Activated CD4-positive, alpha-beta T cell treated with anti-CD3 and anti-CD28 coated beads, Interleukin-10, Interleukin-2, amounts not matched to agents 100 ng/mL and 50 ng/mL, durations not matched to agents 16 hours and 8 hours (primary cell): Measurements from ENCODE around the gene CYTH2.
"Not testable (repeated sequence)": the region's sequence is repeated elsewhere in the genome, so short reads cannot be mapped to it uniquely, and the experiment has no call there.

ENCODE experiments used
- DNase-seq: peaks from one replicate; pipeline ENCODE4 v3.0.0-alpha.2; 2020

The CYTH2 gene

DNA sequence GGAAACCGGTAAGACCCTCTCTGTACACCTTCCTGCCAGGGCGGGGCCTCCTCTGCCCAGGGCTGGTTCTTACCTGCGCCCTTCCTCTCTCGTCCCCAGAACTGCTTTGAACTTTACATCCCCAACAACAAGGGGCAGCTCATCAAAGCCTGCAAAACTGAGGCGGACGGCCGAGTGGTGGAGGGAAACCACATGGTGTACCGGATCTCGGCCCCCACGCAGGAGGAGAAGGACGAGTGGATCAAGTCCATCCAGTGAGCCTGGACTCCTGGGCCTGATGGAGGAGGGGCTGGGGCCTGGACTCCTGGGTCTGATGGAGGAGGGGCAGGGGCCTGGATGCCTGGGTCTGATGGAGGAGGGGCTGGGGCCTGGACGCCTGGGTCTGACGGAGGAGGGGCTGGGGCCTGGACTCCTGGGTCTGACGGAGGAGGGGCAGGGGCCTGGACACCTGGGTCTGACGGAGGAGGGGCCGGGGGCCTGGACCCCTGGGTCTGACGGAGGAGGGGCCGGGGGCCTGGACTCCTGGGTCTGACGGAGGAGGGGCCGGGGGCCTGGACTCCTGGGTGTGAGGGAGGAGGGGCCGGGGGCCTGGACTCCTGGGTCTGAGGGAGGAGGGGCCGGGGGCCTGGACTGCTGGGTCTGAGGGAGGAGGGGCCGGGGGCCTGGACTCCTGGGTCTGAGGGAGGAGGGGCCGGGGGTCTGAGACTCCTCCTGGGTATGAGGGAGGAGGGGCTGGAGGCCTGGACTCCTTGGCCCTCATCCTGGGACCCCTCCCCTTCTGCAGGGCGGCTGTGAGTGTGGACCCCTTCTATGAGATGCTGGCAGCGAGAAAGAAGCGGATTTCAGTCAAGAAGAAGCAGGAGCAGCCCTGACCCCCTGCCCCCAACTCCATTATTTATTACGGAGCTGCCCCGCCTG is 9.4 kb downstream of the CYTH2 start:
- no peak for DNase-seq

DNA sequence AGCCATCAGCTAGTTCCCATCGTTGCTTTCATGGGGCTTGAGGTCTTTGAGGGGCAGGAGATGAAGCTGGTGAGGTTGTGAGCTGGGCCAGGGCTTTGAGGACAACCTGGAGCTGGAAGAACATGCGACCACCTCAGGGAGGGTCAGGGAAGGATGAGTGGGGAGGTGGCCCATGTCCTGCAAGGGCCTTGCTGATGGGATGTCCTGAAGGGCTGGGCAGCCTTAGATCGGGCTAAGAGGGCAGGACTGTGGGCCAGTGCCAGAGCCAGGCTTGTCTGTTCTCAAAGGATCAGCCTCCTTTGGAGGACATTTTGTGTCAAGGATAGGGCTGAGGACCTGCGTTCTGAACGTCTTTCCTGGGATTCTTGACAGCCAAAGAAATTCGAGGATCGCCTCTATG is 10.5 kb downstream of the CYTH2 start:
- DNase-seq: no peak

DNA sequence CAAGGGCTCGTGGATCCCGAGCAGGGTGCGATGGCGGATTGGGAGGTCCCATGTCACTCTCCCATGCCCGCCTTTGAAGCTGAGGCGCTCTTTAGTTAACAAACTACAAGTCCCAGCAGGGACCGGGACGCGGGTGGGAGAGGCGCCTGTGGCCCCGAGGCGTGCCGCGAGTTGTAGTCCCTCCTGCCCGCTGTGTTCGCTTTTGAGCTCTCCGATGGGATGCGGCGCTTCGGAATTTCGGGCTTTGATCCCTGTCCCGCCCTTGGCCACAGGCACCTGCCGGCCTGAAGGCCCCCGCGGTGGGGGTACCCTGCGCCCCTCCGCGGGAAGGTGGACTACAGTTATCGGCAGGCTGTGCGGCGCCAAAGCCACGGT is 11.0 kb downstream of the CYTH2 start:
- DNase-seq: peak; percentile 10

DNA sequence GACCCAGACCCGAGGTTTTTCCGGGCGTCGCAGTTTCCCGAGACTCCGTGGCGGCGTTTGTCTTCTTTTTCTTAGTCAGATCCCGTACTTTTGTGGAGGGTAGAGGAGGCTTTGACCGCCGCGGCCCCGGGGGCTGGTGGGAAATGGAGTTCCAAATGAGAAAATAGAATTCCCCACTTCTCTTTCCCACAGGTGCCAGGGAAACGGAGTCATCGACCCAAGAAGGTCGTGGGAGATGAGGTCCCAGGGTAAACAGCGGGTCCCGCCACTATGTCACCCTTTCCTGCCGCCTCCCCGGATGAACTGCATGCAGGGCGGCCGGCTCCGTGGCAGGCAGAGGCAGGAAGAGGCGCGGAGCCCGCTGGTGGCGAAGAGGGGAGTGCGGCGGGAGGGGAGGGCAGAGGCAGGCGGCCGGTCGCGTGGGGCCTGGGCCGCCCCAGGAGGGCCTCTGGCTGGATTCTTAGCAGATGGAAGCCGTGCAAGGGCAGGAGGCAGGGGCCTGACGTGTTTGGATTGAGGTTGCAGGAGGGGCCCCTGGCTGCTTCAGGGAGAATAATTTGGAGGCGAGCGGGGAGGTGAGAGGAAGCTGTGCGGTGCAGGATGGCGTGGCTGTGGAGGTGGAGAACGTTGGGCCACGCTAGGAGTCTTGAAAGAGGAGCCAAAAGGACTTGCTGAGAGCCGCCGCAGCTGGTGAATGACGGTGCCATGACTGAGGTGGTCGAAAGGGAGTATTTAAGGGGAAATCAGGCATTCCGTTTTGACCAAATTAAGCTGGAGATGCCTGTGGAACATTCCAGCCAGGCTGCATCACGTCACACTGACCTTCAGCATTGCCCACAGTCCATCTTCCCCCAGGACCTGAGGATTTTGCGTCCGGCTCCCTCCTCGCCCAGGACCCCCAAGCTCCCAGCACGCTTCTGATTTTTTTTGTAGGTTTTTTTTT is 11.7 kb downstream of the CYTH2 start:
- peak; percentile 64 for DNase-seq

DNA sequence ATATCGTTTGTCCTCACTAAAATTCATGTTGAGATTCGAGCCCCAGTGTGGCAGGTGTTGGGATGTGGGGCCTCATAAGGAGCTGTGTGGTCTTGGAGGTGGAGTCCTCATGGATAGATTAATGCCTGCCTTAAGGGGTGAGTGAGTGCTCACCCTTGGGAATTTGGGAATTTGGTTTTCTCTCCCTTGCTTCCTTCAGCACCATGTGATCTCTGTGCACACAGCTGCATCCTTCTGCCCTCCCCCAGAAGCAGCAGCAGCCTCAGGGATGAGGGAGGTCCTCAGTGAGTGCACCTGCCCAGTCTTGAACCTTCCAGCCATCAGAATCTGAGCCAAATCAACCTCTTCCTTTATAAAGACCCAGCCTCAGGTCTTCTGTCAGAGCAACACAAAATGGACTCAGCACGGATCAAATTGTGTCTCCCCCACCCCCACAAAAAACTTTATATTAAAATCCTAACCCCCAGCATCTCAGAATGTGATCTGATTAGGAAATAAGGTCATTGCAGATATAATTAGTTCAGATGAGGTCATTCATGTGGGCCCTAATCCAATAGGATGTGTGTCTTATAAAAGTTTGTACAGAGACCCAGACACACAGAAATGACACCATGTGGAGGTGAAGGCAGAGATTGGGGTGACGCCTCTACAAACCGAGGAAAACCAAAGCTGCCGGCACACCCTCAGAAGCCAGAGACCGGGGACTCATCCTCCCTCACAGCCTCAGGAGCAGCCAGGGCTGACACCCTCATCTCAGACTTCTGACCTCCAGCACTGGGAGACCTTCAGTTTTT is 12.9 kb downstream of the CYTH2 start:
- DNase-seq: no peak

DNA sequence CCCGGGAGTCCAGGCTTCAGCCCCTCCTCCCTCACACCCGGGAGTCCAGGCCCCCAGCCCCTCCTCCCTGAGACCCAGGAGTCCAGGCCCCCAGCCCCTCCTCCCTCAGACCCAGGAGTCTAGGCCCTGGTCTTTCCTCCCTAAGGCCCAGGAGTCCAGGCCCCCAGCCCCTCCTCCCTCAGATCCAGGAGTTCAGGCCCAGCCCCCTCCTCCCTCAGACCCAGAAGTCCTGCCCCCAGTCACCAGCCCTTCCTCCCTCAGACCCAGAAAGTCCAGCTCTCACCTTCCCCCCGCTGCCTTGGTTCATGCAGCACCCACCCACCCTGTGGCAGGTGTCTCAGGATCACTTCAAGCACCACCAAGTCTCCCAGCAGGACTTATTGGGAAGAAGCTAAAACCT is 14.1 kb downstream of the CYTH2 start:
- DNase-seq: no peak

DNA sequence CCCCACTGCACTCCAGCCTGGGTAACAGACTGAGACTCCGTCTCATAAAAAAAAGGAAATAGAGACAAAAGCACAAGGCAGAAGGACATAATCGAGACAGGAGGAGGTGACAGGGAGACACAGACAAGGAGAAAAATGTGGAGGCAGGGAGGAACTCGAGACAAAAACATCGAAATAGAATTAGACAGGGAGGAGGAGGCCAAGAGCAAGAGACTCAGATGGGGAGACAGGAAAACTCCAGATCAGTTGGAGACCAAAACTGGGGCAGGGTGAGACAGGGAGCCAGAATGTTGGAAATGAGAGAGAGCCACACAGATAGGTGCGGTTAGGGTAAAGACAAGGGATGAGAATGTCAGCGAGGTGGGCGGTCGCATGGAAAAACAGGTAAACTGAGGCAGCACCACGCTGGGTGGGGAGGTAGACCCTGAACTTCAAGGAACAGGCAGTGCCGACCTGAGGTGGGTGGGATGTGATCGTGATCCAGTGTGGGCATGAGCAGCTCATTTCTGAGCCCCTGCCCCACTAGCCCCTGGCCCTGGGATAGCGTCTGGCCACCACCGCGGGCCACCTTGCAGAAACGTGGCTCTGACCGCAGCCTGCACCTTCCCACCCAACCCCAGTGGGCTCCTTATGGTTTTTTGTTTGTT is 15.2 kb downstream of the CYTH2 start:
- DNase-seq: no peak

DNA sequence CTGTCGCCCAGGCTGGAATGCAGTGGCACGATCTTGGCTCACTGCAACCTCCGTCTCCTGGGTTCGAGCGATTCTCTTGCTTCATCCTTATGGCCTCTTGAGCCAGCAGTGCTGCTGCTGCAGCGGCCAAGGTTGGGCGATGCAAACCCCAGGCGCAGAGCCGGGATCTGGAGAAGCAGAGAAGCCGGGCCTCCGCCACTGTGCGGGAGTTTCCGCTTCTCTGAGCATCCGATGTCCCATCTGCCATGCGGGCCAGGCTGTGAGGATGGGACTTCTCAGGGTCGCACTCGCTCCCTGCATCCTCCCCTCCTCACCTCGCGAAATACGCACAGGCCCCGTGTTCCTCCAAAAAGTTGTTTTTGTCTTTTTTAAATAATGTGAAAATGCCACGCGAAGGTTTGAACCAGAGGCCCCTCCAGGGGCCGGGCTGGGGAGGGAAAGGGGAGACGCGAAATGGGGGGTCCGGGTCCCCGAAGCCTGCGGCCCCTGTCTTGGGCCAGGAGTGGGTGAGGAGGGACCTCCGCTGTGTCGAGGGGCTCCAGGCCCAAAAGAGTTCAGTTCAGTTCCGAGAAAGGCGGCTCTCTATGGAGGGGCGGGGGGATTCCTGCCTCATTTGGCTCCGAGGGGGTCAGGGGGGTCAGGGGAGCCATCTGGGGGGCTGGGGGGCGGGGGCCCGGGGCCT is 15.9 kb downstream of the CYTH2 start:
- DNase-seq: no peak

DNA sequence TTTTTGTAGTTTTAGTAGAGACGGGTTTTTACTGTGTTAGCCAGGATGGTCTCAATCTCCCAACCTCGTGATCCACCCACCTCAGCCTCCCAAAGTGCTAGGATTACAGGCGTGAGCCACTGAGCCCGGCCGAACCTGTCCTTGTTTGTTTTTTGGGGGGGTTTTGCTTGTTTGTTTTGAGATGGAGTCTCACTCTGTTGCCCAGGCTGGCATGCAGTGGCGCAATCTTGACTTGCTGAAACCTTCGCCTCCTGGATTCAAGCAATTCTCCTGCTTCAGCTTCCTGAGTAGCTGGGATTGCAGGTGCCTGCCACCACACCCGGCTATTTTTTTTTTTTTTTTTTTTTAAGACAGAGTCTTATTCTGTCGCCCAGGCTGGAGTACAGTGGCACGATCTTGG is 17.5 kb downstream of the CYTH2 start:
- DNase-seq: not testable (repeated sequence)

DNA sequence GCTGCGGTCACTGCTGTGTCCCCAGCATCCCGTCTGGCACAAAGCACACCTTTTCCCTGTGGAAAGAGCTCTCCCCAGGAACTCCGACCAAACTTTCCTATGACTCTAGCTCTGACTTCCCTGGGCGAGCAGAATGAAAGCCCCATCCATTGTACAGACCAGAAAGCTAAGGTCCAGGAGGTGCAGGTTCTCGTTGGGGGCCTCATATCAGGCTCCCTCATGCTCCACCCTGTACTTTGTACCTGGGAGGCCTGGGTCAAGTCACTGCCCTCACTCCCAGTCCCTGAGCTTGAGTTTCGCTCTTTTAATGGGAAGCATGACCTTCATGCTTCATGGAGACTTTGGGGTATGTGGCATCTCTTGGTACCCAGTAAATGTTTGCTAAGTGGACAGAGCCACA is 18.4 kb downstream of the CYTH2 start:
- DNase-seq: no peak

DNA sequence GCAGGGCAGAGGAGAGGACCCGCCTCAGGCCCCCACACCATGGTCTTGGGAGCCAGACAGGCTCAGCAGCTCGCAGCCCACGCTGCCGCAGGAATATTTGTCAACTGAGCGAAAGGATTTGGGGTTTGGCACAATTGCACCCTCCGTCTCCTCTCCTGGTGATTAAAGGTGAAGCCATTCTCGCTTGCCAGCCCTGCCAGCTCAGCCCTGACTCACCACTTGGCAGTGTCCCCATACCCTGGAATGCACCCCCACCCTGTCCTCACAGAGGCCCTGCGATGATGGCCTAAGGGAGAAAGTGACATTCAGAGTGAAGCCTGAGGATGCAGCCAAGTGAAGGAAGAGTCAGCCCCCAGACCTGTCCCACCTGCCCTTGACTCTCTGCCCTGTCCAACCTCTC is 18.8 kb downstream of the CYTH2 start:
- no peak for DNase-seq

DNA sequence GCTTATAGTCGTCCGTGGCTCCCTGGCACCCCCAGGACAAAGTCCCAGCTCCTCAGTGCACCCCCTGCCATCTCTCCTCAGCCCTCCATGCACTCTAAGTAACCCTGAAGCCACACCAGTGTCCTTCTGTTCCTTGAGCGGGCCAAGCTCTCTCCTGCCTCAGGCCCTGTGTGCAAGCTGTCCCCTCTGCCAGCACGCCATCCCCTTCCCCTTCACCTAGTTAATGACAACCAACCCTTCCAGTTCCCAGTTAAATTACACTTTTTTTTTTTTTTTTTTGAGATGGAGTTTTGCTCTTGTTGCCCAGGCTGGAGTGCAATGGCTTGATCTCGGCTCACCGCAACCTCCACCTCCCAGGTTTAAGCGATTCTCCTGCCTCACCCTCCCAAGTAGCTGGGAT is 19.3 kb downstream of the CYTH2 start:
- not testable (repeated sequence) for DNase-seq

DNA sequence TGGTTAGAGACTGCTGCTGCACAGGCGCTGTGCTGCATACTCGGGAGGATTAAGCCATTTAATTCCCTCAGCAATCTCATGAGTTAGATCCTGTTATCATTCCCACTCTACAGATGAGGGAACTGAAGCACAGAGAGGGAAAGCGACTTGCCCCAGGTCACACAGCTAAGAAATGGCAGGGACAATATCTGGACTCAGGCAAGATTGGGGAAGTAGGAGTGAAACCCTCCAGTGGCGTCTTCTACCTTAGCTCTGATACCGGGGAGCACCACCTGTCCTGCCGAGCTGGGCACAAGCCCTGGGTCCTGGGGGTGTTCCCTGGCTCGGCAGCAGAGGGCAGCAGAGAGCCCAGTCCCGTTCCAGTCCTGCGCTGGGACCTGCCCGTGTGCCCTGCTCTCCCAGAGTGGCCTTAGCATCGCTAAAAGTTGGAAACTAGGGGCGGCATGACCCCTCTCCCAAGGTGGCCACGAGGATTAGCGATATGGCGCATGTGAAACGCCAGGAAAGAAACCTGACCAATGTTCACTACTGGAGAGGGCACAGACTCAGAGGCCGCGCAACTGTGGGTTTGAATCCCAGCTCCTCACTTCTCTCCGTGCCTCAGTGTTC is 20.5 kb downstream of the CYTH2 start:
- peak; percentile 86 for DNase-seq

DNA sequence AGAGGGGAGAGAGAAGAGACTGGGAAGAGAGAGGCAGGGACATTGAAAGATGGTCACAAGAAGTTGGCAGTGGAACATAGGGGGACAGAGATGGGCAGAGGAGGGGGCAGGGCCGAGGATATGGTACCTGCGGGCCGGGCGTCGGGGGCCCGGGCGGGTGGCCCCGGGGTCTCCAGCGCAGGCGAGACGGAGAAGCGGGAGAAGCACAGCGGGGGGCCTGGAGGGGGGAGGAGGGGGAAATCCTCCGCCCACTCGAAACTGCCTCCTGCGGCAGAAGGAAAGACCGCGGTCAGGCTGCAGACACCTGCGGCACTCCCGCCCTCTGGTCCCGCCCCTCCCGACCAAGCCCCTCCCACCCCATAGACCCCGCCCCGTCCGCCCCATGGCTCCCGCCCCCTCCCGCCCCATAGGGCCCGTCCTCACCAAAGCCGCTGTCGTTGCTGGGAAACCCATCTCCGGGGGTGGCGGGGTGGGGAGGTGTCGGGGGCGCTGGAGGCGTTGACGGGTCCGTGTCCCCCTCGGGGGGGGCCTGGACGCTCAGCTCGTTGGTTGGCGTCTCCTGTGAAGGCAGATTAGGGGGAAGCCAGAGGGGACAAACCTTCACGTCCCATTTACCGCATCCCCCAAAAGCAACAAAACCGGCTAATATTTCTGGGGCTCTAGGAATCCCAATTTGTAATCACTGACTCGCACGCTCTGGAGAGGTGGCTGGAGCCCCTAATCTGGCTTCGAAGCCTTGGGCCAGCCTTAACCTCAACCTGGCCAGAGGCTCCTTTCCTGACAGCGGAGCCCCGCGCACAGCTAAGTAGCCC is 22.0 kb downstream of the CYTH2 start:
- DNase-seq: peak; percentile 49

DNA sequence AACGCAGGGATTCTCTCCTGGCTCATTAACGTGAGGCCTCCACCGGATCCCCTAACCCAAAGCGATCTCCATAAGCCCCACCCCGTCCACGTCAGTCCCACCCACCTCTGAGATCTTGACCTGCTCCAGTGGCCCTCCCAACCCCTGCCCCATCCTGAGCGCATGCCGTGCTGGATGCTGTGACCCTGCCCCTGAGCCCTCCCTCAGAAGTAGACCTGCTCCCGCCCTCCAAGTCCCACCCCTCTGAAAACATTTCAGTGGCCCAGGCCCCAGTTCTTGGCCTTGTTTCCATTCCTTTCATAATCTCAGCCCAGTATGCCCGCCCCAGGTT is 22.6 kb downstream of the CYTH2 start:
- DNase-seq: no peak

DNA sequence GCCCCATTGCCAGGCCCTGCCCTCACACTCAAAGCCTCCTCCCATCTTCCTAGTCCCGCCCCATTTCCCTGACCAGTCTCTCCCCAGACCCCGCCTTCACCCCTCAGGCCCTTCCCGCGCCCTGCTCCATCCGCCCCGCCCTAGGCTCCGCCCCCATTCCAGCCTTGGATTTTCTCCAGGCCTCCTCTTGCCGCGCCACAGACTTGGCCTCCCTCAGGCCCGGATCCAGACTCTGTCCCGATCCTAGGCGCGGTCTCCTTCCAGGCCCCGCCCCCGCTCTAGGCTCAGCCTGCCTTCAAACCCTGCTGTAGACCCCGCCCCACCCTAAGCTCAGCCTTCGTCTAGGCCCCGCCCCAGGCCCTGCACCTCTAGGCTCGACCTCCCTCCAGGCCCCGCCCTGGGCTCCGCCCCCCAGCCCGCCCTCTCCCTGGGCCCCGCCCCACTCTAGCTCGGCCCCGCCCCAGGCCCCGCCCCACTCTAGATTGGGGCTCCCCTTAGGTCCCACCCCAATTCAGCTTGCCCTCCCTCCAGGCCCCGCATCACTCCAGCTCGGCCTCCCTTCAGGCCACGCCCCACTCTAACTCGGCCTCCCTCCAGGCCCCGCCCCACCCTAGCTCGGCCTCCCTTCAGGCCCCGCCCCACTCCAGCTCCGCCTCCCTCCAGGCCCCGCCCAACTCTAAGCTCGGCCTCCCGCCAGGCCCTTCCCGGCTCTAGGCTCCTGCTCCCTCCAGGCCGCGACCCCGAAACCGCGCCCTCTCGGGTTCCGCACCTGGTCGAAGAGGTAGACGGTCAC is 24.0 kb downstream of the CYTH2 start:
- peak; percentile 85 for DNase-seq

DNA sequence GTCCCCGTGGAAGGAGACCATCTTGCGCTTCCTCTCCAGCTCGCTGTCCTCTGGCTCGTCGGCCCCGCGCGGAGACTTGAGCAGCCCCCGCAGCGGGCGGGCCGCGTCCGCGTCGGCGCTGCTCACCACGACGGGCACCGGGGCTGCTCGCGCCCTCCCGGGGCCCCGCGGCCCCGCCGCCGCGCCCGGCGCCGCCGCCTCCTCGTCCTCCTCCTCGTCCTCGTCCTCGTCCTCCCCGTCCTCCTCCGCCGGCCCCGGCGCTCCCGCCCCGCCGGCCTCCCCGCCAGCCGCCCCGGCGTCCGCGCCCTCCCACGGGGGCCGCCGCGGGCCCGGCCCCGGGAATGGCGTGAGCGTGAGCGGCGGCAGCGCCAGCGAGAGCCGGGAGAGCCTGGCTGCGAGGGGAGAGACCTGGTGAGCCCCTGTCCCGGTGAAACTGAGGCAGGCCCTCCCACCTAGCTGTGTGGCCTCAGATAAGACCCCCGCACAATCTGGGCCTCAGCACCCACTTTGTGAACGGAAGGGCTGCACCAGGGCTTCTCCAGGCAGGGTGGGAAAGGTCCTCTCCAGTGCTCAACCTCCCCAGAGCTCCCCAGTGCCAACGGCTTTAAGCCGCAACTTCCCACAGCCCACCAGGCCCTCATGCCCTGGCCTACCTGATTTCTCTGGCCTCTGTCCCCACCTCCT is 24.7 kb downstream of the CYTH2 start:
- DNase-seq: no peak

DNA sequence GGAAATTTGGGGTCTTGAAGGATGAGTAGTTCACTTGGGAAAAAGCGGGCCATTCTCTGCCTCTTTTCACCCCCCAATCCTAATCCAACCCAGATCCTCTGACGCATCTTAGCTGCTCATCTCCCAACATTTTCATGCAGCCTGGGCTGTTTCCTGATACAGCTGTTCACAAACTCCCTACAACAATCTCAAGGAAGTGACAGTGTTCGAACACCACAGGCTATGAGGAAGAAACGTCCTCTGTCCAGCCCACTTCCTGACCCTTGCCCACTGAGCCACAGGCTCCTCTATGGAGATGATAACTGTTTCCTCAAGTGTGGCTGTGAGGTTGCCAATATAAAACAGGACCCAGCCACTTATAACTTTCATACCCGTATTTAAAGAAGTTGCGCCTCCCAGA is 26.2 kb downstream of the CYTH2 start:
- DNase-seq: no peak
